Activated B cell treated with CpG ODN at 0.5 μM for 24 hours (primary cell): ENCODE data around the gene PARL. TPM values are rescaled to one million over a fixed set of nuclear protein-coding genes. Genes with fewer than 3 reads are reported as not detected.

ENCODE experiments used
- ATAC-seq: fragments of 200-7000 bp; cut with Tn5 transposase; one replicate; pipeline ENCODE4 v1.10.0; 2021; ENCODE audit warnings: low read depth, mild to moderate bottlenecking, moderate library complexity
- CTCF ChIA-PET: fragments of 350-600 bp; sonication (Branson Sonifier 250); formaldehyde crosslinking; loops from one replicate; lab custom pipeline; 2021; ENCODE audit warnings: antibody characterized with exemption; lab: Charles Lee
- POLR2A ChIA-PET: fragments of 350-600 bp; sonication (Branson Sonifier 250); formaldehyde crosslinking; loops from one replicate; lab custom pipeline; 2021; ENCODE audit warnings: antibody characterized with exemption; lab: Charles Lee
- DNase-seq: peaks from one replicate; pipeline ENCODE4 v3.0.0; 2022
- H3K27ac Mint-ChIP-seq: one replicate; pipeline ENCODE4 v1.8.0; 2020; ENCODE audit warnings: mixed read lengths
- H3K27me3 Mint-ChIP-seq: one replicate; pipeline ENCODE4 v1.8.0; 2021; ENCODE audit warnings: mixed read lengths
- H3K36me3 Mint-ChIP-seq: one replicate; pipeline ENCODE4 v1.8.0; 2021; ENCODE audit warnings: low read depth, mixed read lengths
- H3K4me1 Mint-ChIP-seq: one replicate; pipeline ENCODE4 v1.8.0; 2021; ENCODE audit warnings: mixed read lengths
- H3K4me3 Mint-ChIP-seq: one replicate; pipeline ENCODE4 v1.8.0; 2020; ENCODE audit warnings: mild to moderate bottlenecking, mixed read lengths
- H3K9me3 Mint-ChIP-seq: one replicate; pipeline ENCODE4 v1.8.0; 2020; ENCODE audit warnings: mixed read lengths
- CTCF ChIP-seq: fragments of 200-600 bp; IDR thresholded peaks from one replicate; pipeline ENCODE4 v1.8.0; 2022; ENCODE audit warnings: antibody characterized with exemption, mild to moderate bottlenecking
- intact Hi-C: fragments of 100-400 bp; cut with micrococcal nuclease; formaldehyde crosslinking; loops from one replicate; pipeline ENCODE4 v1.15.1; 2024
- total RNA-seq: library from RNA; stranded (reverse); gene quantifications from 2 replicates; pipeline ENCODE4 v1.2.3, GENCODE V29; 2022

The PARL gene
- total RNA-seq, 1 donor from 2014 or later = 57.6 TPM

- POLR2A ChIA-PET = no interaction called here
- no peak overlapping the region for H3K27ac Mint-ChIP-seq
- no peaks in the 10 kb centered on the region for H3K9me3 Mint-ChIP-seq
- no peaks in the 10 kb centered on the region for H3K27me3 Mint-ChIP-seq
- intact Hi-C loops = no loop called here
- H3K4me3 Mint-ChIP-seq = no peak overlapping the region
- TF ChIP-seq CTCF = no peak
- CTCF ChIA-PET = no interaction called here
- ATAC-seq (no peak), DNase-seq (no peak)
- H3K36me3 Mint-ChIP-seq = no peaks in the 10 kb centered on the region
- no peaks in the 10 kb centered on the region for H3K4me1 Mint-ChIP-seq
Measured at GRCh38 chr3:183907176-183907575, 22.5 kb upstream of the PARL start.

- ChIA-PET POLR2A (no interaction called here), CTCF (interaction anchor here (0.8 kb wide), 1 partner anchor 10 kb away, joined by 3 read pairs; no protein-coding TSS in a partner anchor)
- Mint-ChIP-seq H3K4me3 (no peak overlapping the region), H3K9me3 (no peaks in the 10 kb centered on the region), H3K36me3 (no peaks in the 10 kb centered on the region), H3K4me1 (no peaks in the 10 kb centered on the region), H3K27ac (no peak overlapping the region), H3K27me3 (peaks cover 3% of the 10 kb centered on the region)
- ATAC-seq = no peak
- TF ChIP-seq CTCF = no peak
- no peak for DNase-seq
- intact Hi-C loops = no loop called here
Measured at GRCh38 chr3:183906234-183906921, 21.7 kb upstream of the PARL start.

GRCh38 chr3:183904833-183905780 is 20.4 kb upstream of the PARL start:
- no peaks in the 10 kb centered on the region for H3K36me3 Mint-ChIP-seq
- no peak for ATAC-seq
- no peaks in the 10 kb centered on the region for H3K4me1 Mint-ChIP-seq
- ChIA-PET CTCF (interaction anchor here (0.8 to 2.2 kb wide), 5 partner anchors 9 to 383 kb away, joined by 3 to 9 read pairs (median 6); partner anchors contain the start of genes ABCC5 and PARL), POLR2A (no interaction called here)
- H3K4me3 Mint-ChIP-seq = no peak overlapping the region
- H3K9me3 Mint-ChIP-seq = peaks cover 3% of the 10 kb centered on the region
- peaks cover 10% of the 10 kb centered on the region for H3K27me3 Mint-ChIP-seq
- intact Hi-C loops = loop anchor here (1.0 kb wide), 1 partner anchor 112 kb away; the partner anchor contains the start of gene ABCC5
- H3K27ac Mint-ChIP-seq = no peak overlapping the region
- DNase-seq = no peak
- TF ChIP-seq CTCF = no peak

GRCh38 chr3:183898028-183898431 is 13.3 kb upstream of the PARL start:
- Mint-ChIP-seq H3K9me3 (peaks cover 5% of the 10 kb centered on the region), H3K4me1 (peaks cover 4% of the 10 kb centered on the region), H3K27ac (peak overlapping the region; percentile 41), H3K4me3 (no peak overlapping the region), H3K27me3 (peaks cover 21% of the 10 kb centered on the region), H3K36me3 (no peaks in the 10 kb centered on the region)
- POLR2A ChIA-PET = no interaction called here
- TF ChIP-seq CTCF = no peak
- CTCF ChIA-PET = interaction anchor here (0.9 to 1.5 kb wide), 7 partner anchors 13 to 643 kb away, joined by 3 to 5 read pairs (median 3); partner anchors contain the start of genes ABCC5, EEF1AKMT4 and PARL
- DNase-seq (no peak), ATAC-seq (no peak)
- intact Hi-C loops = loop anchor here (5.0 to 10.0 kb wide), 2 partner anchors 464 to 877 kb away; partner anchors contain the start of genes CLCN2 and POLR2H
